Panc1 (cell line): ENCODE results near the gene FARSB. TPM values are rescaled to one million over a fixed set of nuclear protein-coding genes. Genes with fewer than 3 reads are reported as not detected.

Experiments used
- ATAC-seq: fragments of 200-7000 bp; cut with Tn5 transposase; 2 replicates; pipeline ENCODE4 v1.9.1; 2020; ENCODE audit warnings: mild to moderate bottlenecking, moderate library complexity
- BruUV-seq: library from RNA; stranded (reverse); fragments of 400-500 nt; replicated peaks from 2 replicates; lab custom pipeline; 2021; lab: Mats Ljungman, UMichigan
- CTCF ChIA-PET: fragments of 300-600 bp; sonication (Branson Sonifier 250); formaldehyde crosslinking; loops from one replicate; lab custom pipeline; 2022; ENCODE audit warnings: antibody characterized with exemption; lab: Charles Lee
- POLR2A ChIA-PET: fragments of 300-600 bp; sonication (Branson Sonifier 250); formaldehyde crosslinking; loops from one replicate; lab custom pipeline; 2022; ENCODE audit warnings: antibody characterized with exemption; lab: Charles Lee
- DNase-seq: peaks from one replicate; pipeline ENCODE4 v3.0.0-alpha.2; 2010; ENCODE audit warnings: low read depth, low spot score
- H3K27ac ChIP-seq: 2 replicates; pipeline ENCODE4 v1.5.1; 2011; ENCODE audit warnings: mild to moderate bottlenecking, low read length, inconsistent platforms
- H3K27me3 ChIP-seq: fragments of 200-500 bp; sonication (Bioruptor generic); 2 replicates; pipeline ENCODE4 v1.6.0; 2014; ENCODE audit warnings: low read length, inconsistent platforms; ENCODE audit not compliant: control insufficient read depth, insufficient read depth
- H3K36me3 ChIP-seq: fragments of 200-500 bp; sonication (Bioruptor generic); 2 replicates; pipeline ENCODE4 v1.5.1; 2014; ENCODE audit warnings: inconsistent platforms, mild to moderate bottlenecking, low read length, moderate library complexity; ENCODE audit not compliant: control insufficient read depth, insufficient read depth
- H3K4me1 ChIP-seq: 2 replicates; pipeline ENCODE4 v1.5.1; 2011; ENCODE audit warnings: inconsistent platforms, mild to moderate bottlenecking, low read length, moderate library complexity; ENCODE audit not compliant: control insufficient read depth, insufficient read depth
- H3K4me3 ChIP-seq, 2 experiments: 2 replicates each; pipeline ENCODE4 v1.5.1; 2011 to 2012; ENCODE audit warnings: low read depth in 2 of 2, low read length in 2 of 2, mild to moderate bottlenecking in 2 of 2, inconsistent platforms in 1 of 2, moderate library complexity in 1 of 2
- H3K9me3 ChIP-seq: fragments of 200-500 bp; sonication (Bioruptor generic); 2 replicates; pipeline ENCODE4 v1.5.1; 2014; ENCODE audit warnings: low read depth, mild to moderate bottlenecking, inconsistent platforms, low read length, moderate library complexity; ENCODE audit not compliant: control insufficient read depth, insufficient read depth
- POLR2AphosphoS5 ChIP-seq: IDR thresholded peaks from 2 replicates; pipeline ENCODE4 v1.6.1; 2012; ENCODE audit warnings: mild to moderate bottlenecking, low read depth, low read length, moderate library complexity
- SIN3A ChIP-seq: IDR thresholded peaks from 2 replicates; pipeline ENCODE4 v1.6.1; 2012; ENCODE audit warnings: low read depth, mild to moderate bottlenecking, low read length, moderate library complexity, borderline replicate concordance; ENCODE audit not compliant: insufficient read depth
- TCF7L2 ChIP-seq: IDR thresholded peaks from 2 replicates; pipeline ENCODE4 v1.6.1; 2011; ENCODE audit warnings: mild to moderate bottlenecking, low read depth, low read length, inconsistent platforms
- in situ Hi-C: cut with HindIII; loops from 2 replicates; pipeline ENCODE4 v1.10.0; 2016; ENCODE audit warnings: low sequenced_read_pairs, low pct_unique_long_range_greater_than_20kb
- intact Hi-C: fragments of 100-400 bp; cut with micrococcal nuclease; formaldehyde crosslinking; loops from one replicate; pipeline ENCODE4 v1.10.0; 2022; ENCODE audit not compliant: unreplicated experiment
- total RNA-seq: library from RNA; stranded (reverse); gene quantifications from one replicate; pipeline ENCODE4 v1.2.1, GENCODE V29; 2021; ENCODE audit not compliant: unreplicated experiment
- TF ChIP-seq, protein P1 (sequence below): fragments of 450-650 bp; IDR thresholded peaks from 2 replicates; pipeline ENCODE4 v1.5.1; 2017; ENCODE audit warnings: mild to moderate bottlenecking
- TF ChIP-seq, protein P2 (sequence below), 2 experiments: IDR thresholded peaks; 2 replicates each; pipeline ENCODE4 v1.6.1; 2011 to 2012; ENCODE audit warnings: low read depth in 2 of 2, control low read depth in 1 of 2, low read length in 1 of 2, mild to moderate bottlenecking in 1 of 2, moderate library complexity in 1 of 2; ENCODE audit not compliant: insufficient read depth in 1 of 2

Gene FARSB
- total RNA-seq, 1 experiment from 2014 or later: 31.6 TPM

GRCh38 chr2:222535477-222535876 lies 120.4 kb downstream of the FARSB start:
- intact Hi-C loops: no loop called here
- no peak for TF ChIP-seq SIN3A
- TF ChIP-seq, protein P1, sequence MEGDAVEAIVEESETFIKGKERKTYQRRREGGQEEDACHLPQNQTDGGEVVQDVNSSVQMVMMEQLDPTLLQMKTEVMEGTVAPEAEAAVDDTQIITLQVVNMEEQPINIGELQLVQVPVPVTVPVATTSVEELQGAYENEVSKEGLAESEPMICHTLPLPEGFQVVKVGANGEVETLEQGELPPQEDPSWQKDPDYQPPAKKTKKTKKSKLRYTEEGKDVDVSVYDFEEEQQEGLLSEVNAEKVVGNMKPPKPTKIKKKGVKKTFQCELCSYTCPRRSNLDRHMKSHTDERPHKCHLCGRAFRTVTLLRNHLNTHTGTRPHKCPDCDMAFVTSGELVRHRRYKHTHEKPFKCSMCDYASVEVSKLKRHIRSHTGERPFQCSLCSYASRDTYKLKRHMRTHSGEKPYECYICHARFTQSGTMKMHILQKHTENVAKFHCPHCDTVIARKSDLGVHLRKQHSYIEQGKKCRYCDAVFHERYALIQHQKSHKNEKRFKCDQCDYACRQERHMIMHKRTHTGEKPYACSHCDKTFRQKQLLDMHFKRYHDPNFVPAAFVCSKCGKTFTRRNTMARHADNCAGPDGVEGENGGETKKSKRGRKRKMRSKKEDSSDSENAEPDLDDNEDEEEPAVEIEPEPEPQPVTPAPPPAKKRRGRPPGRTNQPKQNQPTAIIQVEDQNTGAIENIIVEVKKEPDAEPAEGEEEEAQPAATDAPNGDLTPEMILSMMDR: no peak
- no peak for TF ChIP-seq TCF7L2
- ATAC-seq (no peak), DNase-seq (no peak)
- in situ Hi-C loops: no loop called here
- POLR2A ChIA-PET: no interaction called here
- H3K27ac ChIP-seq: no peak overlapping the region
- no peaks in the 10 kb centered on the region for H3K4me1 ChIP-seq
- H3K27me3 ChIP-seq: no peaks in the 10 kb centered on the region
- no peaks in the 10 kb centered on the region for H3K36me3 ChIP-seq
- no TSS peak for BruUV-seq
- CTCF ChIA-PET: no interaction called here
- H3K9me3 ChIP-seq: no peaks in the 10 kb centered on the region
- no peak overlapping the region for H3K4me3 ChIP-seq

DNA sequence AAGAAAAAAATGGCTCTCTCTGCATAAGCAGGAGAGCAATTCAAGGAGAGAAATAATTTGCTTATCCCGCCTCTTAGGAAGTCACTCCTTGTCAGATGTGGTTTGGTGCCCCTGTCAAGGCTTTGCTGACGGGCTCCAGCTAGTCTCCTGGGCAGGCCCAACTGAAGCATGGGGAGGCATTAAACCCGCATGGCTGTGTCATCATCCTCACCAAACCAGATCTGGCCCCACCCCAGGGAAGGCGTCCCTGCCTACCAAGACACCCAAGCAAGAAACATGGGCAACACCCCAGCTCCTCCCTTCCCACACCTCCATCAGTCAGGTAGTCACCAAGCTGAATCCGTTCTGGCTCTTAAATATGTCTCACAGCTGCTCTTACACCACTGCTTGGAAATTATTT lies 123.6 kb downstream of the FARSB start:
- intact Hi-C loops: no loop called here
- TF ChIP-seq SIN3A: no peak
- TF ChIP-seq, protein P1: no peak
- TF ChIP-seq POLR2AphosphoS5: no peak
- TF ChIP-seq TCF7L2: no peak
- TF ChIP-seq, protein P2, sequence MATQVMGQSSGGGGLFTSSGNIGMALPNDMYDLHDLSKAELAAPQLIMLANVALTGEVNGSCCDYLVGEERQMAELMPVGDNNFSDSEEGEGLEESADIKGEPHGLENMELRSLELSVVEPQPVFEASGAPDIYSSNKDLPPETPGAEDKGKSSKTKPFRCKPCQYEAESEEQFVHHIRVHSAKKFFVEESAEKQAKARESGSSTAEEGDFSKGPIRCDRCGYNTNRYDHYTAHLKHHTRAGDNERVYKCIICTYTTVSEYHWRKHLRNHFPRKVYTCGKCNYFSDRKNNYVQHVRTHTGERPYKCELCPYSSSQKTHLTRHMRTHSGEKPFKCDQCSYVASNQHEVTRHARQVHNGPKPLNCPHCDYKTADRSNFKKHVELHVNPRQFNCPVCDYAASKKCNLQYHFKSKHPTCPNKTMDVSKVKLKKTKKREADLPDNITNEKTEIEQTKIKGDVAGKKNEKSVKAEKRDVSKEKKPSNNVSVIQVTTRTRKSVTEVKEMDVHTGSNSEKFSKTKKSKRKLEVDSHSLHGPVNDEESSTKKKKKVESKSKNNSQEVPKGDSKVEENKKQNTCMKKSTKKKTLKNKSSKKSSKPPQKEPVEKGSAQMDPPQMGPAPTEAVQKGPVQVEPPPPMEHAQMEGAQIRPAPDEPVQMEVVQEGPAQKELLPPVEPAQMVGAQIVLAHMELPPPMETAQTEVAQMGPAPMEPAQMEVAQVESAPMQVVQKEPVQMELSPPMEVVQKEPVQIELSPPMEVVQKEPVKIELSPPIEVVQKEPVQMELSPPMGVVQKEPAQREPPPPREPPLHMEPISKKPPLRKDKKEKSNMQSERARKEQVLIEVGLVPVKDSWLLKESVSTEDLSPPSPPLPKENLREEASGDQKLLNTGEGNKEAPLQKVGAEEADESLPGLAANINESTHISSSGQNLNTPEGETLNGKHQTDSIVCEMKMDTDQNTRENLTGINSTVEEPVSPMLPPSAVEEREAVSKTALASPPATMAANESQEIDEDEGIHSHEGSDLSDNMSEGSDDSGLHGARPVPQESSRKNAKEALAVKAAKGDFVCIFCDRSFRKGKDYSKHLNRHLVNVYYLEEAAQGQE (IDR thresholded peaks at IDR 0.05; ENCODE audit: insufficient read depth in 1 of 2, low read depth in 2 of 2, low read length in 1 of 2): no peak
- CTCF ChIA-PET: interaction anchor here (0.6 kb wide), 1 partner anchor 70 kb away, joined by 7 read pairs; no protein-coding TSS in a partner anchor
- POLR2A ChIA-PET: no interaction called here
- in situ Hi-C loops: no loop called here
- no peak overlapping the region for H3K4me3 ChIP-seq
- no peaks in the 10 kb centered on the region for H3K9me3 ChIP-seq
- H3K4me1 ChIP-seq: no peaks in the 10 kb centered on the region
- no peak overlapping the region for H3K27ac ChIP-seq
- BruUV-seq: no TSS peak
- DNase-seq (no peak), ATAC-seq (no peak)
- H3K27me3 ChIP-seq: no peaks in the 10 kb centered on the region
- H3K36me3 ChIP-seq: no peaks in the 10 kb centered on the region
